ENCODE data around the gene NCEH1. TPM values are rescaled to one million over a fixed set of nuclear protein-coding genes. Genes with fewer than 3 reads are reported as not detected.

Gene NCEH1
- total RNA-seq, 1 experiment from 2014 or later: 73.0 TPM

- H3K27ac ChIP-seq (ENCODE audit: low read length): no peak overlapping the region
- no peak overlapping the region for H3K4me3 ChIP-seq (ENCODE audit: low read depth in 2 of 2, low read length in 2 of 2)
- TF ChIP-seq POLR2AphosphoS5 (IDR thresholded peaks at IDR 0.05; ENCODE audit: low read depth, low read length) (no peak), REST (IDR thresholded peaks at IDR 0.05; ENCODE audit: insufficient read depth in 1 of 2, low read depth in 2 of 2, low read length in 1 of 2) (no peak), CTCF (IDR thresholded peaks at IDR 0.05) (no peak), SIN3A (IDR thresholded peaks at IDR 0.05; ENCODE audit: borderline replicate concordance, insufficient read depth, low read depth, low read length) (no peak), TCF7L2 (IDR thresholded peaks at IDR 0.05; ENCODE audit: low read depth, low read length) (no peak)
- no peaks in the 10 kb centered on the region for H3K27me3 ChIP-seq (ENCODE audit: control insufficient read depth, insufficient read depth, low read length)
- intact Hi-C loops (cut with micrococcal nuclease; ENCODE audit: unreplicated experiment) (no loop called here), in situ Hi-C loops (cut with HindIII; ENCODE audit: low pct_unique_long_range_greater_than_20kb, low sequenced_read_pairs) (no loop called here)
- CTCF ChIA-PET: no interaction called here
- POLR2A ChIA-PET: interaction anchor here (0.7 kb wide), 1 partner anchor 12 kb away, joined by 4 read pairs; no protein-coding TSS in a partner anchor
- ATAC-seq (no peak), DNase-seq (ENCODE audit: low read depth, low spot score) (no peak)
- H3K36me3 ChIP-seq (ENCODE audit: control insufficient read depth, insufficient read depth, low read length): no peaks in the 10 kb centered on the region
- peaks cover 6% of the 10 kb centered on the region; the same call in 1 of the 2 replicates for H3K4me1 ChIP-seq (ENCODE audit: control insufficient read depth, insufficient read depth, low read length)
- BruUV-seq (replicated peaks): no TSS peak
- 0 out of 2 replicates have a peak, but pooled peaks cover 3% of the 10 kb centered on the region for H3K9me3 ChIP-seq (ENCODE audit: control insufficient read depth, insufficient read depth, low read depth, low read length)
Observed at GRCh38 chr3:172617976-172618375, 92.9 kb downstream of the NCEH1 start.

GRCh38 chr3:172617013-172617706 lies 93.7 kb downstream of the NCEH1 start:
- in situ Hi-C loops (cut with HindIII; ENCODE audit: low pct_unique_long_range_greater_than_20kb, low sequenced_read_pairs): no loop called here
- no peak for TF ChIP-seq POLR2AphosphoS5 (IDR thresholded peaks at IDR 0.05; ENCODE audit: low read depth, low read length)
- TF ChIP-seq REST (IDR thresholded peaks at IDR 0.05; ENCODE audit: insufficient read depth in 1 of 2, low read depth in 2 of 2, low read length in 1 of 2): no peak
- no peak for TF ChIP-seq TCF7L2 (IDR thresholded peaks at IDR 0.05; ENCODE audit: low read depth, low read length)
- TF ChIP-seq SIN3A (IDR thresholded peaks at IDR 0.05; ENCODE audit: borderline replicate concordance, insufficient read depth, low read depth, low read length): no peak
- no peak for TF ChIP-seq CTCF (IDR thresholded peaks at IDR 0.05)
- POLR2A ChIA-PET: no interaction called here
- Histone ChIP-seq H3K9me3 (ENCODE audit: control insufficient read depth, insufficient read depth, low read depth, low read length) (0 out of 2 replicates have a peak, but pooled peaks cover 3% of the 10 kb centered on the region), H3K4me1 (ENCODE audit: control insufficient read depth, insufficient read depth, low read length) (peaks cover 2% of the 10 kb centered on the region; the same call in 1 of the 2 replicates), H3K4me3 (ENCODE audit: low read depth in 2 of 2, low read length in 2 of 2) (no peak overlapping the region), H3K36me3 (ENCODE audit: control insufficient read depth, insufficient read depth, low read length) (no peaks in the 10 kb centered on the region), H3K27ac (ENCODE audit: low read length) (no peak overlapping the region), H3K27me3 (ENCODE audit: control insufficient read depth, insufficient read depth, low read length) (no peaks in the 10 kb centered on the region)
- no peak for DNase-seq (ENCODE audit: low read depth, low spot score)
- intact Hi-C loops (cut with micrococcal nuclease; ENCODE audit: unreplicated experiment): no loop called here
- CTCF ChIA-PET: no interaction called here
- no TSS peak for BruUV-seq (replicated peaks)
- no peak for ATAC-seq
